Measurements from ENCODE around the gene WWOX. TPM values are rescaled to one million over a fixed set of nuclear protein-coding genes. Genes with fewer than 3 reads are reported as not detected.

WWOX gene
- total RNA-seq, 1 experiment from 2014 or later: 79.9 TPM

- intact Hi-C loops (cut with micrococcal nuclease; ENCODE audit: unreplicated experiment): loop anchor here (10.0 kb wide), 1 partner anchor 646 kb away; no protein-coding TSS in a partner anchor
- Histone ChIP-seq H3K4me1 (ENCODE audit: insufficient read depth, low read length, poor library complexity, severe bottlenecking) (peaks cover 16% of the 10 kb centered on the region), H3K36me3 (ENCODE audit: insufficient read depth, low read length, poor library complexity, severe bottlenecking) (peaks cover 10% of the 10 kb centered on the region), H3K27me3 (replicated peaks; ENCODE audit: insufficient read depth, low read depth, low read length, poor library complexity) (no peaks in the 10 kb centered on the region), H3K27ac (ENCODE audit: low read depth, low read length, poor library complexity, severe bottlenecking) (no peak overlapping the region), H3K4me3 (ENCODE audit: low read depth, low read length, poor library complexity, severe bottlenecking) (no peak overlapping the region), H3K9me3 (ENCODE audit: low read depth, low read length, poor library complexity, severe bottlenecking) (no peaks in the 10 kb centered on the region)
- POLR2A ChIA-PET (ENCODE audit: low non-redundant PET): interaction anchor here (0.6 kb wide), 1 partner anchor 353 kb away, joined by 3 read pairs; no protein-coding TSS in a partner anchor
- no peak for DNase-seq (ENCODE audit: low spot score)
- no TSS peak for BruUV-seq (replicated peaks)
- CTCF ChIA-PET: no interaction called here
- TF ChIP-seq CTCF (conservative IDR thresholded peaks at IDR 0.05; ENCODE audit: low read depth, low read length) (no peak), EZH2 (IDR thresholded peaks at IDR 0.05; ENCODE audit: borderline replicate concordance, low read depth, low read length, poor library complexity, severe bottlenecking) (no peak)
These were observed 29.5 kb downstream of the WWOX start for GRCh38 chr16:78128913-78129312.

GRCh38 chr16:78129349-78129748, 29.9 kb downstream of the WWOX start:
- BruUV-seq (replicated peaks): no TSS peak
- Histone ChIP-seq H3K9me3 (ENCODE audit: low read depth, low read length, poor library complexity, severe bottlenecking) (no peaks in the 10 kb centered on the region), H3K27me3 (replicated peaks; ENCODE audit: insufficient read depth, low read depth, low read length, poor library complexity) (no peaks in the 10 kb centered on the region), H3K4me1 (ENCODE audit: insufficient read depth, low read length, poor library complexity, severe bottlenecking) (peaks cover 16% of the 10 kb centered on the region), H3K27ac (ENCODE audit: low read depth, low read length, poor library complexity, severe bottlenecking) (no peak overlapping the region), H3K36me3 (ENCODE audit: insufficient read depth, low read length, poor library complexity, severe bottlenecking) (peaks cover 10% of the 10 kb centered on the region), H3K4me3 (ENCODE audit: low read depth, low read length, poor library complexity, severe bottlenecking) (no peak overlapping the region)
- DNase-seq (ENCODE audit: low spot score): no peak
- intact Hi-C loops (cut with micrococcal nuclease; ENCODE audit: unreplicated experiment): loop anchor here (10.0 kb wide), 1 partner anchor 645 kb away; no protein-coding TSS in a partner anchor
- CTCF ChIA-PET: no interaction called here
- POLR2A ChIA-PET (ENCODE audit: low non-redundant PET): interaction anchor here (0.6 kb wide), 1 partner anchor 352 kb away, joined by 3 read pairs; no protein-coding TSS in a partner anchor
- no peak for TF ChIP-seq CTCF (conservative IDR thresholded peaks at IDR 0.05; ENCODE audit: low read depth, low read length)
- TF ChIP-seq EZH2 (IDR thresholded peaks at IDR 0.05; ENCODE audit: borderline replicate concordance, low read depth, low read length, poor library complexity, severe bottlenecking): no peak

GRCh38 chr16:78130083-78130608, 30.7 kb downstream of the WWOX start:
- Histone ChIP-seq H3K9me3 (ENCODE audit: low read depth, low read length, poor library complexity, severe bottlenecking) (no peaks in the 10 kb centered on the region), H3K36me3 (ENCODE audit: insufficient read depth, low read length, poor library complexity, severe bottlenecking) (peaks cover 10% of the 10 kb centered on the region), H3K4me3 (ENCODE audit: low read depth, low read length, poor library complexity, severe bottlenecking) (no peak overlapping the region), H3K27ac (ENCODE audit: low read depth, low read length, poor library complexity, severe bottlenecking) (no peak overlapping the region), H3K27me3 (replicated peaks; ENCODE audit: insufficient read depth, low read depth, low read length, poor library complexity) (no peaks in the 10 kb centered on the region), H3K4me1 (ENCODE audit: insufficient read depth, low read length, poor library complexity, severe bottlenecking) (peaks cover 16% of the 10 kb centered on the region)
- CTCF ChIA-PET: no interaction called here
- no peak for DNase-seq (ENCODE audit: low spot score)
- POLR2A ChIA-PET (ENCODE audit: low non-redundant PET): no interaction called here
- intact Hi-C loops (cut with micrococcal nuclease; ENCODE audit: unreplicated experiment): no loop called here
- BruUV-seq (replicated peaks): no TSS peak
- TF ChIP-seq CTCF (conservative IDR thresholded peaks at IDR 0.05; ENCODE audit: low read depth, low read length) (no peak), EZH2 (IDR thresholded peaks at IDR 0.05; ENCODE audit: borderline replicate concordance, low read depth, low read length, poor library complexity, severe bottlenecking) (no peak)

Measured in A673 (cell line).